Measurements from ENCODE around the gene WEE1. TPM values are rescaled to one million over a fixed set of nuclear protein-coding genes. Genes with fewer than 3 reads are reported as not detected.
A peak's percentile ranks its signal among the peaks of the same experiment; 100 is the strongest.

The WEE1 gene
- total and polyA plus RNA-seq, 10 donors = 6.3 to 30.6 (median 14.4) TPM

- intact Hi-C loops (cut with DNase I; ENCODE audit: low total_unique reads) = no loop called here
- H3K9me3 ChIP-seq = no peaks in the 10 kb centered on the region
- H3K27me3 ChIP-seq (replicated peaks in 1 of 7) = no peaks in the 10 kb centered on the region
- H3K27ac ChIP-seq = peak overlapping the region in 1 of 8 donors; percentile 26
- peaks cover 0 to 68% (median 32%) of the 10 kb centered on the region in 6 donors for H3K36me3 ChIP-seq
- no peak for TF ChIP-seq POLR2AphosphoS5 (IDR thresholded peaks at IDR 0.05)
- H3K4me1 ChIP-seq = peaks cover 0 to 12% (median 0%) of the 10 kb centered on the region in 6 donors
- no peak for DNase-seq
- no peak overlapping the region for H3K4me3 ChIP-seq
- 67 to 82% (median 71%) methylated on average over 8 of the region's 8 CpGs for WGBS, 5 donors
These were observed 45.9 kb upstream of the WEE1 start for GRCh38 chr11:9527481-9528135.

- no peak for TF ChIP-seq POLR2AphosphoS5 (IDR thresholded peaks at IDR 0.05)
- no peak for TF ChIP-seq POLR2A (IDR thresholded peaks at IDR 0.05)
- TF ChIP-seq CTCF (IDR thresholded peaks at IDR 0.05 in 8 of 11, conservative IDR thresholded peaks at IDR 0.05 in 3 of 11) = no peak
- WGBS, 5 donors = 90 to 100% (median 93%) methylated on average over 1 of the region's 1 CpG
- H3K9me3 ChIP-seq = no peaks in the 10 kb centered on the region
- H3K36me3 ChIP-seq = peaks cover 0 to 63% (median 32%) of the 10 kb centered on the region in 6 donors
- intact Hi-C loops (cut with DNase I; ENCODE audit: low total_unique reads) = no loop called here
- no peaks in the 10 kb centered on the region for H3K27me3 ChIP-seq (replicated peaks in 1 of 7)
- peaks cover 0 to 12% (median 0%) of the 10 kb centered on the region in 6 donors for H3K4me1 ChIP-seq
- no peak overlapping the region for H3K27ac ChIP-seq
- no peak for DNase-seq
- no peak overlapping the region for H3K4me3 ChIP-seq
These were observed 45.4 kb upstream of the WEE1 start for GRCh38 chr11:9528136-9528501.

- Histone ChIP-seq H3K36me3 (peaks cover 0 to 58% (median 32%) of the 10 kb centered on the region in 6 donors), H3K4me1 (peaks cover 0 to 12% (median 0%) of the 10 kb centered on the region in 6 donors), H3K27me3 (replicated peaks in 1 of 7) (no peaks in the 10 kb centered on the region), H3K4me3 (no peak overlapping the region), H3K9me3 (no peaks in the 10 kb centered on the region), H3K27ac (no peak overlapping the region)
- intact Hi-C loops (cut with DNase I; ENCODE audit: low total_unique reads) = no loop called here
- TF ChIP-seq CTCF (IDR thresholded peaks at IDR 0.05 in 8 of 11, conservative IDR thresholded peaks at IDR 0.05 in 3 of 11) (no peak), POLR2AphosphoS5 (IDR thresholded peaks at IDR 0.05) (no peak), POLR2A (IDR thresholded peaks at IDR 0.05) (no peak)
- DNase-seq = no peak
- WGBS, 5 donors = 80 to 90% (median 84%) methylated on average over 11 to 12 of the region's 12 CpGs
These were observed 44.7 kb upstream of the WEE1 start for GRCh38 chr11:9528573-9529333.

GRCh38 chr11:9529334-9529650 is 44.2 kb upstream of the WEE1 start:
- H3K27ac ChIP-seq = no peak overlapping the region
- no peaks in the 10 kb centered on the region for H3K27me3 ChIP-seq (replicated peaks in 1 of 7)
- H3K36me3 ChIP-seq = peaks cover 0 to 53% (median 32%) of the 10 kb centered on the region in 6 donors
- no peaks in the 10 kb centered on the region for H3K9me3 ChIP-seq
- H3K4me3 ChIP-seq = no peak overlapping the region
- 67 to 80% (median 70%) methylated on average over 3 of the region's 3 CpGs; no CpG with 5 or more reads in 1 of the 5 donors for WGBS, 5 donors
- intact Hi-C loops (cut with DNase I; ENCODE audit: low total_unique reads) = no loop called here
- peak in 1 of 3 donors; percentile 24 for TF ChIP-seq POLR2AphosphoS5 (IDR thresholded peaks at IDR 0.05)
- TF ChIP-seq CTCF (IDR thresholded peaks at IDR 0.05 in 8 of 11, conservative IDR thresholded peaks at IDR 0.05 in 3 of 11) = no peak
- peaks cover 0 to 12% (median 0%) of the 10 kb centered on the region in 6 donors for H3K4me1 ChIP-seq
- DNase-seq = no peak

Data from spleen (tissue), 11 donors.